ENCODE measurements around the gene SLC27A6. TPM values are rescaled to one million over a fixed set of nuclear protein-coding genes. Genes with fewer than 3 reads are reported as not detected.

Gene SLC27A6
- total RNA-seq, 4 donors from 2014 or later, result 19.8 to 33.7 (median 26.5) TPM

GRCh38 chr5:129078660-129079059, 113.4 kb downstream of the SLC27A6 start:
- 69 to 80% methylated on average over 3 of the region's 3 CpGs for WGBS, 2 donors
- H3K27ac ChIP-seq, result no peak overlapping the region

DNA sequence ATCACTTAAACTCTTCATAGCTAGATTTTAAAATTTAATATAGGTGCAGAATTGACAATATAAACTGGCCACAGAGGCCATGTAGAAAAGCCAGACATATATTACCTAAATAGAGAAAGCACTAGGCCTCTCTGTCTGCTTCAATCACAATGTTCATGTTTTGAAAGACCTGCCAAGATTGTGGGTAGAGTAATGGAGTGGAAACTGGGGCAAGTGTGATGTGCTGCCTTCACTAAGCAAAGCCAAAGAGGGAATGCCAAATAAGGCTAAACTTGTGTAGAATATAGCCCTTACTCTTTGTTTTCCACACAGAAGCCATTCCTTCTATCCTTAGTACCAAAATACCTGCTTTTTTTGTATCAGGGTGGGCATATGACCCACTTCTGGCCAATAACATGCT, 114.2 kb downstream of the SLC27A6 start:
- H3K27ac ChIP-seq, result no peak overlapping the region
- DNase-seq (ENCODE audit: low spot score in 2 of 2), result no peak
- H3K4me3 ChIP-seq, result no peak overlapping the region
- TF ChIP-seq POLR2A (IDR thresholded peaks at IDR 0.05) (no peak), EP300 (IDR thresholded peaks at IDR 0.05) (no peak)
- TF ChIP-seq, protein P1, sequence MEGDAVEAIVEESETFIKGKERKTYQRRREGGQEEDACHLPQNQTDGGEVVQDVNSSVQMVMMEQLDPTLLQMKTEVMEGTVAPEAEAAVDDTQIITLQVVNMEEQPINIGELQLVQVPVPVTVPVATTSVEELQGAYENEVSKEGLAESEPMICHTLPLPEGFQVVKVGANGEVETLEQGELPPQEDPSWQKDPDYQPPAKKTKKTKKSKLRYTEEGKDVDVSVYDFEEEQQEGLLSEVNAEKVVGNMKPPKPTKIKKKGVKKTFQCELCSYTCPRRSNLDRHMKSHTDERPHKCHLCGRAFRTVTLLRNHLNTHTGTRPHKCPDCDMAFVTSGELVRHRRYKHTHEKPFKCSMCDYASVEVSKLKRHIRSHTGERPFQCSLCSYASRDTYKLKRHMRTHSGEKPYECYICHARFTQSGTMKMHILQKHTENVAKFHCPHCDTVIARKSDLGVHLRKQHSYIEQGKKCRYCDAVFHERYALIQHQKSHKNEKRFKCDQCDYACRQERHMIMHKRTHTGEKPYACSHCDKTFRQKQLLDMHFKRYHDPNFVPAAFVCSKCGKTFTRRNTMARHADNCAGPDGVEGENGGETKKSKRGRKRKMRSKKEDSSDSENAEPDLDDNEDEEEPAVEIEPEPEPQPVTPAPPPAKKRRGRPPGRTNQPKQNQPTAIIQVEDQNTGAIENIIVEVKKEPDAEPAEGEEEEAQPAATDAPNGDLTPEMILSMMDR (IDR thresholded peaks at IDR 0.05), result no peak
- no peaks in the 10 kb centered on the region for H3K4me1 ChIP-seq
- no peaks in the 10 kb centered on the region for H3K9me3 ChIP-seq
- H3K27me3 ChIP-seq, result no peaks in the 10 kb centered on the region
- H3K36me3 ChIP-seq, result no peaks in the 10 kb centered on the region

More at GRCh38 chr5:129078660-129079059, 113.4 kb downstream of the SLC27A6 start:
- Histone ChIP-seq H3K4me3 (no peak overlapping the region), H3K4me1 (no peaks in the 10 kb centered on the region), H3K36me3 (no peaks in the 10 kb centered on the region), H3K27me3 (no peaks in the 10 kb centered on the region), H3K9me3 (no peaks in the 10 kb centered on the region)
- no peak for TF ChIP-seq POLR2A (IDR thresholded peaks at IDR 0.05)
- DNase-seq (ENCODE audit: low spot score in 2 of 2), result no peak

DNA sequence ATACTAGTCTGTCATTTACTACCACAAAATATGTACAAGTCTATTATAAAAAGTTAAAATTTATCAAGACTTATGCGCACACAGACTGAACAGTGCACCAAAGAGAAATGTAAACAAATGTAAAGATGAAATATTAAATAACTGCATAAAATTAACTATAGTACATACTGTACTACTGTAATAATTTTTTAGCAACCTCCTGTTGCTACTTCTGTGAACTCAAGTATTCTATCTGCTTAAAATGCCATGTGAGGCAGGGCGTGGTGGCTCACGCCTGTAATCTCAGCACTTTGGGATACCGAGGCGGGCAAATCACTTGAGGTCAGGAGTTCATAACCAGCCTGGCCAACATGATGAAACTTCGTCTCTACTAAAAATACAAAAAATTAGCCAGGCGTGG, 115.5 kb downstream of the SLC27A6 start:
- H3K9me3 ChIP-seq, result no peaks in the 10 kb centered on the region
- no peaks in the 10 kb centered on the region for H3K36me3 ChIP-seq
- WGBS, 2 donors, result 90 to 93% methylated on average over 7 of the region's 7 CpGs
- H3K4me3 ChIP-seq, result no peak overlapping the region
- H3K27ac ChIP-seq, result no peak overlapping the region
- H3K4me1 ChIP-seq, result no peaks in the 10 kb centered on the region
- no peaks in the 10 kb centered on the region for H3K27me3 ChIP-seq
- DNase-seq (ENCODE audit: low spot score in 2 of 2), result no peak
- TF ChIP-seq EP300 (IDR thresholded peaks at IDR 0.05) (no peak), POLR2A (IDR thresholded peaks at IDR 0.05) (no peak)
- TF ChIP-seq, protein P1 (IDR thresholded peaks at IDR 0.05), result no peak

DNA sequence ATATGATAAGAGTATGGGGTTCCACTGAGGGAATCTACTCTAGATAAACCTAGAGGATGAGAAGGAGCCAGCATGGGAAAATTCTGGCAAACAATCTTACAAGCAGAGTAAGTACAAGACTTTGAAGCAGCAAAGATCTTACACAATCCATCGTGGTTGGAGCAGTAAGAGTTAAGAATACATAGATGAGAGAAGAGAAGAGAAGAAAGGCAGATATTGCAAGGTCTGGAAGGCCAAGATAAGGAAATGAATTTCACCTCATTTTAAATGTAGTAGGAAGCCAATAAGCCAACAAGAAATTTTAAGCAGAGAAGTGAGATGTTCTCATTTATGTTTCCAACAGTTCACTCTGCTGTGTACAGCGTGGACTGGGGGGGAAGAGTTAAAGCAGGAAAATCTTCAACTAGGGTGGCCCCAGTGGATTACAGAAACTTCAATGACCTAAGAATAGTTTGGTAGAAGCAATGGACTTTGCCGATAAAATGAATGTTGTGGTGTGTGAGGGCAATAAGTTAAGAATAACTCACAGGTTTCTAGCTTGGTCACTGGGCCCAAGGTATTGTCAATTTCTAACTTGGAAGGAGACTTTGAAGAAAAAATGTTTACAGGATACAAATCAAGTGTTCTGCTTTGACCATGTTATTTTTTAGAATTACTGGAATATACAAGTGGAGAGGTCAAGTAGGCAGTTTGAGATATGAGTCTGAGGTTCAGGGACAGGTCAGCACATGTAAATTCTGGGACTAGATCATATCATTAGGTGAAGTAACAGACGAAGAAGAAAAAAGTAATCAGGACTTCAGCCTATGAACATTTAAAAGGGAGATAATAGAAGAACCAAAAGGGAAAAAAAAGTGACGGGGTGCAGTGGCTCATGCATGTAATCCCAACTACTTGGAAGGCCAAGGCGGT, 117.2 kb downstream of the SLC27A6 start:
- 86 to 88% methylated on average over 6 of the region's 6 CpGs for WGBS, 2 donors
- H3K9me3 ChIP-seq, result no peaks in the 10 kb centered on the region

More for the DNA sequence above, 117.2 kb downstream of the SLC27A6 start:
- Histone ChIP-seq H3K27ac (no peak overlapping the region), H3K4me1 (no peaks in the 10 kb centered on the region), H3K36me3 (no peaks in the 10 kb centered on the region), H3K4me3 (no peak overlapping the region), H3K27me3 (no peaks in the 10 kb centered on the region)
- TF ChIP-seq, protein P1 (IDR thresholded peaks at IDR 0.05), result no peak
- TF ChIP-seq EP300 (IDR thresholded peaks at IDR 0.05) (no peak), POLR2A (IDR thresholded peaks at IDR 0.05) (no peak)
- DNase-seq (ENCODE audit: low spot score in 2 of 2), result no peak

Other genes with a start within 250 kb of the SLC27A6 start
- 10 to 100 TPM in 3 of 4 donors, 1 to 10 TPM in 1; 9.3 to 20.5 (median 18.8) TPM for gene ISOC1, start 129.3 kb downstream of the SLC27A6 start, total RNA-seq

Data from tibial nerve (tissue), 4 donors.